Measurements from ENCODE around the gene DICER1. TPM values are rescaled to one million over a fixed set of nuclear protein-coding genes. Genes with fewer than 3 reads are reported as not detected.

The DICER1 gene
- total and polyA plus RNA-seq, 2 experiments from 2014 or later: 21.4 to 59.2 TPM

GRCh38 chr14:95068521-95068920 lies 88.8 kb downstream of the DICER1 start (continued):
- TF ChIP-seq REST (IDR thresholded peaks at IDR 0.05; ENCODE audit: unreplicated experiment): no peak
- TF ChIP-seq NANOG (IDR thresholded peaks at IDR 0.05; ENCODE audit: borderline replicate concordance): no peak
- no peak for TF ChIP-seq ZNF331 (CRISPR knock-in tag; IDR thresholded peaks at IDR 0.05; ENCODE audit: low read depth)
- no peak for TF ChIP-seq CREB1 (CRISPR knock-in tag; IDR thresholded peaks at IDR 0.05; ENCODE audit: low read depth)
- no peak for TF ChIP-seq EZH2 (IDR thresholded peaks at IDR 0.05; ENCODE audit: low read depth, unreplicated experiment)
- TF ChIP-seq ZNF114 (CRISPR knock-in tag; IDR thresholded peaks at IDR 0.05): no peak

DNA sequence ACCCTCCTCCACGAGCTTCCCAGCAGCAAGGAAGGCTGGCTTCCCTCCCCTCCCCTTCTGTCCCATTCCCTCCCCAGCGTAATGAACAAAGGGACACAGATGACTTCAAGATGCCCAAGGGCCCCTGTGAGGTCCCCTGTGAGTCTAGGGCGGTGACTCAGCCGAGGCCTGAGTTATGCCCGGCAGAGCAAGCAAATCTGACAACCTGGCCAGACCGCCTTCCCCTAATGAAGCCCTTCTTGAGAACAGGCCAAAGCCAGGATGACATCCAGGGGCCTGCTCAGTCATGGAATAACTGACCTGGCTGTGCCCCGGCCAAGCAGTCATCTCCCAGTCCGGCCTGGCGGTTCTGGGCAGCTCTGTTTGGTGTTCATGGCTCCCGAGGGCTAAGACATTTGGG lies 89.2 kb downstream of the DICER1 start:
- Histone ChIP-seq H3F3A (replicated peaks; ENCODE audit: low read depth) (no peaks in the 10 kb centered on the region), H3K4me1 (ENCODE audit: insufficient read depth) (no peaks in the 10 kb centered on the region), H2AFZ (no peak overlapping the region), H4K20me1 (replicated peaks; ENCODE audit: insufficient read depth) (no peaks in the 10 kb centered on the region), H3K27ac (ENCODE audit: low read depth) (no peak overlapping the region), H3K79me2 (replicated peaks; ENCODE audit: insufficient read depth) (no peaks in the 10 kb centered on the region), H3K9me2 (ENCODE audit: insufficient read depth) (peaks cover 12% of the 10 kb centered on the region; the same call in 1 of the 2 replicates), H3K27me3 (ENCODE audit: insufficient read depth) (no peaks in the 10 kb centered on the region), H3K4me3 (no peak overlapping the region), H3K4me2 (no peak overlapping the region), H3K36me3 (ENCODE audit: insufficient read depth) (no peaks in the 10 kb centered on the region)
- Mint-ChIP-seq H3K4me1 (no peaks in the 10 kb centered on the region; the same call in 1 of the 3 replicates), H3K4me3 (no peak overlapping the region), H3K27ac (no peak overlapping the region), H3K27me3 (ENCODE audit: insufficient read depth, low read depth, poor library complexity) (peaks cover 5% of the 10 kb centered on the region), H3K9me3 (no peaks in the 10 kb centered on the region), H3K36me3 (ENCODE audit: low read depth) (no peaks in the 10 kb centered on the region)
- no peak for ATAC-seq
- TF ChIP-seq JUNB (IDR thresholded peaks at IDR 0.05; ENCODE audit: unreplicated experiment): no peak
- TF ChIP-seq ZNF114 (CRISPR knock-in tag; IDR thresholded peaks at IDR 0.05): no peak
- no peak for TF ChIP-seq ZNF462 (CRISPR knock-in tag; IDR thresholded peaks at IDR 0.05)
- TF ChIP-seq CREB1 (CRISPR knock-in tag; IDR thresholded peaks at IDR 0.05; ENCODE audit: low read depth): no peak
- TF ChIP-seq EZH2 (IDR thresholded peaks at IDR 0.05; ENCODE audit: low read depth, unreplicated experiment): no peak
- DNase-seq (ENCODE audit: low spot score): no peak
